ENCODE measurements around the gene ASCL4. TPM values are rescaled to one million over a fixed set of nuclear protein-coding genes. Genes with fewer than 3 reads are reported as not detected.

The ASCL4 gene
- total and polyA plus RNA-seq, 9 of the 15 experiments (the other 6 are each of a cell fraction or from before 2014, with no cell fraction given): not detected

DNA sequence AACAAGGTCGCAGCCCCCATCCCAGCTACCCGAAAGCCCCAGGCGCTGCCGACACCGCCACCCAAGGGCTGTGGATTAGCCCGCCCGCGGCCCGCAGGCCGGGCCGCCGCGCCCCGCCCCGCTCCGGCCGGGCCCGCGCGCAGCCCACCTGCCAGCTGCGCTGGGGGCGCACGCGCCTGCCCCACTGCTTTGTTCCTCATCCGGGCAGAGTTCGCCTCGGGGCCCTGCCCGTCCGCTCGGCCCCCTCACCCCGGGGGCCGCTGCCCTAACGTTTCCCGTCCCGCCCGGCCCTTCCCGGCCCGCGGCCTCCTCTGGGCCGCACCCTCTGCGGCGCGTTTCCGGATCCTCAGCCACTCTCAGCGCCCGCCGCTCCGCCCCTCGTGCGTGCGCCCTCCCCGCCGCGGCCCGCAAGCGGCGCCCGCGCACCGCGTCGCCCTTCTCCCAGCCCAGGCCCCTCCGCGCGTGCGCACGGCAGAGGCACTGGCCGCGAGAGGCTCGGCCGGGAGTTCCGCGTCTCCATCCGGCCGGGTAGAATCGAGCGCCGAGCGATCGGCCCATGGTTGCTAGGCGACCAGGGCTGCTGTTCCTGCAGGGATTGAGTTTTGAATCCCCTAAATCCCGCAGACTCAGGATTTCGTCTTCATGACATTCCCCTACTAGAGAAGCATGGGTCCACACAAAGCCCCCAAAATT lies 13.5 kb upstream of the ASCL4 start, which contains the start of gene PRDM4 (continued):
- TF ChIP-seq, protein P1, sequence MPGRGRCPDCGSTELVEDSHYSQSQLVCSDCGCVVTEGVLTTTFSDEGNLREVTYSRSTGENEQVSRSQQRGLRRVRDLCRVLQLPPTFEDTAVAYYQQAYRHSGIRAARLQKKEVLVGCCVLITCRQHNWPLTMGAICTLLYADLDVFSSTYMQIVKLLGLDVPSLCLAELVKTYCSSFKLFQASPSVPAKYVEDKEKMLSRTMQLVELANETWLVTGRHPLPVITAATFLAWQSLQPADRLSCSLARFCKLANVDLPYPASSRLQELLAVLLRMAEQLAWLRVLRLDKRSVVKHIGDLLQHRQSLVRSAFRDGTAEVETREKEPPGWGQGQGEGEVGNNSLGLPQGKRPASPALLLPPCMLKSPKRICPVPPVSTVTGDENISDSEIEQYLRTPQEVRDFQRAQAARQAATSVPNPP (IDR thresholded peaks at IDR 0.05; ENCODE audit: borderline replicate concordance, insufficient read depth, insufficient read length): no peak
- TF ChIP-seq CCNT2 (IDR thresholded peaks at IDR 0.05; ENCODE audit: borderline replicate concordance, extremely low read depth, insufficient read length, low read depth, low read length): peak; percentile 53
- no peak for TF ChIP-seq BRCA1 (IDR thresholded peaks at IDR 0.05)
- TF ChIP-seq BRCA1 (CRISPR knock-in tag; IDR thresholded peaks at IDR 0.05): no peak
- TF ChIP-seq SRSF1 (IDR thresholded peaks at IDR 0.05; ENCODE audit: low read depth, low read length): 0 out of 2 replicates have a peak, but pooled peaks have one; percentile 63
- no peak for TF ChIP-seq HSF4 (CRISPR knock-in tag; IDR thresholded peaks at IDR 0.05; ENCODE audit: borderline replicate concordance)
- TF ChIP-seq, protein P2, sequence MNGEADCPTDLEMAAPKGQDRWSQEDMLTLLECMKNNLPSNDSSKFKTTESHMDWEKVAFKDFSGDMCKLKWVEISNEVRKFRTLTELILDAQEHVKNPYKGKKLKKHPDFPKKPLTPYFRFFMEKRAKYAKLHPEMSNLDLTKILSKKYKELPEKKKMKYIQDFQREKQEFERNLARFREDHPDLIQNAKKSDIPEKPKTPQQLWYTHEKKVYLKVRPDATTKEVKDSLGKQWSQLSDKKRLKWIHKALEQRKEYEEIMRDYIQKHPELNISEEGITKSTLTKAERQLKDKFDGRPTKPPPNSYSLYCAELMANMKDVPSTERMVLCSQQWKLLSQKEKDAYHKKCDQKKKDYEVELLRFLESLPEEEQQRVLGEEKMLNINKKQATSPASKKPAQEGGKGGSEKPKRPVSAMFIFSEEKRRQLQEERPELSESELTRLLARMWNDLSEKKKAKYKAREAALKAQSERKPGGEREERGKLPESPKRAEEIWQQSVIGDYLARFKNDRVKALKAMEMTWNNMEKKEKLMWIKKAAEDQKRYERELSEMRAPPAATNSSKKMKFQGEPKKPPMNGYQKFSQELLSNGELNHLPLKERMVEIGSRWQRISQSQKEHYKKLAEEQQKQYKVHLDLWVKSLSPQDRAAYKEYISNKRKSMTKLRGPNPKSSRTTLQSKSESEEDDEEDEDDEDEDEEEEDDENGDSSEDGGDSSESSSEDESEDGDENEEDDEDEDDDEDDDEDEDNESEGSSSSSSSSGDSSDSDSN (IDR thresholded peaks at IDR 0.05; ENCODE audit: borderline replicate concordance in 1 of 2, low read depth in 2 of 2, low read length in 2 of 2): 0 out of 4 replicates have a peak, but pooled peaks of 1 of the 2 experiments have one; percentile 41
- peak; percentile 95 for TF ChIP-seq CXXC5 (CRISPR knock-in tag; IDR thresholded peaks at IDR 0.05)
- peak; percentile 93 for TF ChIP-seq CREB1 (IDR thresholded peaks at IDR 0.05)
- TF ChIP-seq CREB1 (CRISPR knock-in tag; IDR thresholded peaks at IDR 0.05): peak; percentile 92
- peak; percentile 83 for TF ChIP-seq MYC (IDR thresholded peaks at IDR 0.05; ENCODE audit: low read depth, low read length)
- TF ChIP-seq MYC (CRISPR knock-in tag; IDR thresholded peaks at IDR 0.05; ENCODE audit: borderline replicate concordance, low read depth): no peak
- 0 out of 2 replicates have a peak, but pooled peaks have one; percentile 22 for TF ChIP-seq TCF7L2 (IDR thresholded peaks at IDR 0.05; ENCODE audit: low read depth, low read length)
- TF ChIP-seq, protein P3, sequence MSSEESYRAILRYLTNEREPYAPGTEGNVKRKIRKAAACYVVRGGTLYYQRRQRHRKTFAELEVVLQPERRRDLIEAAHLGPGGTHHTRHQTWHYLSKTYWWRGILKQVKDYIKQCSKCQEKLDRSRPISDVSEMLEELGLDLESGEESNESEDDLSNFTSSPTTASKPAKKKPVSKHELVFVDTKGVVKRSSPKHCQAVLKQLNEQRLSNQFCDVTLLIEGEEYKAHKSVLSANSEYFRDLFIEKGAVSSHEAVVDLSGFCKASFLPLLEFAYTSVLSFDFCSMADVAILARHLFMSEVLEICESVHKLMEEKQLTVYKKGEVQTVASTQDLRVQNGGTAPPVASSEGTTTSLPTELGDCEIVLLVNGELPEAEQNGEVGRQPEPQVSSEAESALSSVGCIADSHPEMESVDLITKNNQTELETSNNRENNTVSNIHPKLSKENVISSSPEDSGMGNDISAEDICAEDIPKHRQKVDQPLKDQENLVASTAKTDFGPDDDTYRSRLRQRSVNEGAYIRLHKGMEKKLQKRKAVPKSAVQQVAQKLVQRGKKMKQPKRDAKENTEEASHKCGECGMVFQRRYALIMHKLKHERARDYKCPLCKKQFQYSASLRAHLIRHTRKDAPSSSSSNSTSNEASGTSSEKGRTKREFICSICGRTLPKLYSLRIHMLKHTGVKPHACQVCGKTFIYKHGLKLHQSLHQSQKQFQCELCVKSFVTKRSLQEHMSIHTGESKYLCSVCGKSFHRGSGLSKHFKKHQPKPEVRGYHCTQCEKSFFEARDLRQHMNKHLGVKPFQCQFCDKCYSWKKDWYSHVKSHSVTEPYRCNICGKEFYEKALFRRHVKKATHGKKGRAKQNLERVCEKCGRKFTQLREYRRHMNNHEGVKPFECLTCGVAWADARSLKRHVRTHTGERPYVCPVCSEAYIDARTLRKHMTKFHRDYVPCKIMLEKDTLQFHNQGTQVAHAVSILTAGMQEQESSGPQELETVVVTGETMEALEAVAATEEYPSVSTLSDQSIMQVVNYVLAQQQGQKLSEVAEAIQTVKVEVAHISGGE (CRISPR knock-in tag; IDR thresholded peaks at IDR 0.05): peak in 1 of 3 experiments; percentile 82; a peak in 2 of 6 replicates
- TF ChIP-seq ZNF24 (IDR thresholded peaks at IDR 0.05): peak; percentile 12; the same call in 1 of the 2 replicates
- TF ChIP-seq, protein P4, sequence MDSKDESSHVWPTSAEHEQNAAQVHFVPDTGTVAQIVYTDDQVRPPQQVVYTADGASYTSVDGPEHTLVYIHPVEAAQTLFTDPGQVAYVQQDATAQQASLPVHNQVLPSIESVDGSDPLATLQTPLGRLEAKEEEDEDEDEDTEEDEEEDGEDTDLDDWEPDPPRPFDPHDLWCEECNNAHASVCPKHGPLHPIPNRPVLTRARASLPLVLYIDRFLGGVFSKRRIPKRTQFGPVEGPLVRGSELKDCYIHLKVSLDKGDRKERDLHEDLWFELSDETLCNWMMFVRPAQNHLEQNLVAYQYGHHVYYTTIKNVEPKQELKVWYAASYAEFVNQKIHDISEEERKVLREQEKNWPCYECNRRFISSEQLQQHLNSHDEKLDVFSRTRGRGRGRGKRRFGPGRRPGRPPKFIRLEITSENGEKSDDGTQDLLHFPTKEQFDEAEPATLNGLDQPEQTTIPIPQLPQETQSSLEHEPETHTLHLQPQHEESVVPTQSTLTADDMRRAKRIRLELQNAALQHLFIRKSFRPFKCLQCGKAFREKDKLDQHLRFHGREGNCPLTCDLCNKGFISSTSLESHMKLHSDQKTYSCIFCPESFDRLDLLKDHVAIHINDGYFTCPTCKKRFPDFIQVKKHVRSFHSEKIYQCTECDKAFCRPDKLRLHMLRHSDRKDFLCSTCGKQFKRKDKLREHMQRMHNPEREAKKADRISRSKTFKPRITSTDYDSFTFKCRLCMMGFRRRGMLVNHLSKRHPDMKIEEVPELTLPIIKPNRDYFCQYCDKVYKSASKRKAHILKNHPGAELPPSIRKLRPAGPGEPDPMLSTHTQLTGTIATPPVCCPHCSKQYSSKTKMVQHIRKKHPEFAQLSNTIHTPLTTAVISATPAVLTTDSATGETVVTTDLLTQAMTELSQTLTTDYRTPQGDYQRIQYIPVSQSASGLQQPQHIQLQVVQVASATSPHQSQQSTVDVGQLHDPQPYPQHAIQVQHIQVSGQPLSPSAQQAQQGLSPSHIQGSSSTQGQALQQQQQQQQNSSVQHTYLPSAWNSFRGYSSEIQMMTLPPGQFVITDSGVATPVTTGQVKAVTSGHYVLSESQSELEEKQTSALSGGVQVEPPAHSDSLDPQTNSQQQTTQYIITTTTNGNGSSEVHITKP (IDR thresholded peaks at IDR 0.05; ENCODE audit: partially characterized antibody): no peak

Data from K562 (cell line).